Gastrocnemius medialis (tissue), 4 donors: ENCODE results near the gene TCERG1L. TPM values are rescaled to one million over a fixed set of nuclear protein-coding genes. Genes with fewer than 3 reads are reported as not detected.

Experiments
- ATAC-seq, 2 donors: fragments of 150-250 bp; one replicate each; pipeline ENCODE4 v1.9.1; 2016
- DNase-seq, 2 donors: peaks; one replicate each; pipeline ENCODE4 v3.0.0-alpha.2; 2019
- H3K27ac ChIP-seq, 4 donors: fragments of 200-600 bp; sonication (generic); 1 replicate in 1 of 4; 2 replicates in 3 of 4; pipeline ENCODE4 v1.5.1; 2016 to 2018; ENCODE audit warnings: mild to moderate bottlenecking in 2 of 4, moderate library complexity in 1 of 4
- H3K27me3 ChIP-seq, 3 donors: fragments of 200-600 bp; sonication (generic) in 2 of 3; 1 replicate in 1 of 3; 2 replicates in 2 of 3; pipeline versions ENCODE4 v1.5.1 to v1.6.0; 2016 to 2019; ENCODE audit warnings: mild to moderate bottlenecking in 1 of 3, moderate library complexity in 1 of 3
- H3K36me3 ChIP-seq, 2 donors: fragments of 200-600 bp; sonication (generic) in 1 of 2; one replicate each; pipeline ENCODE4 v1.5.1; 2017 to 2018
- H3K4me1 ChIP-seq, 2 donors: fragments of 200-600 bp; sonication (generic) in 1 of 2; one replicate each; pipeline ENCODE4 v1.5.1; 2016 to 2017; ENCODE audit warnings: mild to moderate bottlenecking in 2 of 2
- H3K4me3 ChIP-seq, 4 donors: fragments of 200-600 bp; sonication (generic) in 3 of 4; 1 replicate in 1 of 4; 2 replicates in 3 of 4; pipeline ENCODE4 v1.5.1; 2016 to 2019; ENCODE audit warnings: mild to moderate bottlenecking in 2 of 4
- H3K9me3 ChIP-seq, 3 donors: fragments of 200-600 bp; sonication (generic) in 2 of 3; 1 replicate in 1 of 3; 2 replicates in 2 of 3; pipeline ENCODE4 v1.5.1; 2016 to 2019
- CTCF ChIP-seq, 5 experiments: fragments of 450-650 bp in 3 of 5; fragments of 200-600 bp in 2 of 5; sonication (generic) in 2 of 5; IDR thresholded peaks in 4 of 5; conservative IDR thresholded peaks in 1 of 5; 1 replicate in 4 of 5; 2 replicates in 1 of 5; pipeline ENCODE4 v1.5.1; 2016 to 2019; ENCODE audit warnings: antibody characterized with exemption in 5 of 5, mild to moderate bottlenecking in 3 of 5, moderate library complexity in 3 of 5
- POLR2A ChIP-seq, 2 donors: fragments of 450-650 bp; IDR thresholded peaks; one replicate each; pipeline ENCODE4 v1.6.1; 2017; ENCODE audit warnings: antibody characterized with exemption in 2 of 2, mild to moderate bottlenecking in 2 of 2, moderate library complexity in 2 of 2
- in situ Hi-C, 4 donors: fragments of 200-750 bp; cut with MboI; loops; one replicate each; pipeline versions ENCODE4 v1.15.0 to v1.8.0; 2017; ENCODE audit warnings: low sequenced_read_pairs in 4 of 4
- intact Hi-C: fragments of 100-400 bp; cut with DNase I; formaldehyde crosslinking; loops from one replicate; pipeline ENCODE4 v1.15.1; 2023; ENCODE audit warnings: low total_unique reads
- total RNA-seq, 4 donors: library from RNA; depleted of rRNA; stranded (reverse); fragments of >200 nt; gene quantifications; one replicate each; pipeline versions ENCODE4 v1.1.0 to v1.2.3, GENCODE V29; 2016

The TCERG1L gene
- total RNA-seq, 4 donors from 2014 or later: not detected

- TF ChIP-seq POLR2A (IDR thresholded peaks at IDR 0.05): no peak
- no peaks in the 10 kb centered on the region for H3K27me3 ChIP-seq
- in situ Hi-C loops: no loop called here
Measured at GRCh38 chr10:131047501-131047900, 264.0 kb downstream of the TCERG1L start.

GRCh38 chr10:131046194-131046593 is 265.3 kb downstream of the TCERG1L start:
- no peaks in the 10 kb centered on the region for H3K36me3 ChIP-seq
- in situ Hi-C loops: no loop called here
- H3K4me3 ChIP-seq: no peak overlapping the region
- H3K27ac ChIP-seq: no peak overlapping the region
- H3K9me3 ChIP-seq: no peaks in the 10 kb centered on the region
- intact Hi-C loops: no loop called here
- no peak for DNase-seq
- ATAC-seq: no peak
- H3K4me1 ChIP-seq: no peaks in the 10 kb centered on the region
- TF ChIP-seq CTCF (IDR thresholded peaks at IDR 0.05 in 4 of 5, conservative IDR thresholded peaks at IDR 0.05 in 1 of 5) (no peak), POLR2A (IDR thresholded peaks at IDR 0.05) (no peak)
- H3K27me3 ChIP-seq: no peaks in the 10 kb centered on the region

More at GRCh38 chr10:131047501-131047900, 264.0 kb downstream of the TCERG1L start:
- Histone ChIP-seq H3K9me3 (no peaks in the 10 kb centered on the region), H3K27ac (no peak overlapping the region), H3K4me1 (no peaks in the 10 kb centered on the region), H3K4me3 (no peak overlapping the region), H3K36me3 (no peaks in the 10 kb centered on the region)
- intact Hi-C loops: no loop called here
- ATAC-seq: no peak
- no peak for DNase-seq

GRCh38 chr10:131044379-131045111 is 267.0 kb downstream of the TCERG1L start:
- ATAC-seq: no peak
- Histone ChIP-seq H3K4me1 (no peaks in the 10 kb centered on the region), H3K27me3 (no peaks in the 10 kb centered on the region), H3K4me3 (no peak overlapping the region), H3K36me3 (no peaks in the 10 kb centered on the region), H3K27ac (no peak overlapping the region), H3K9me3 (no peaks in the 10 kb centered on the region)
- DNase-seq: no peak
- TF ChIP-seq CTCF (IDR thresholded peaks at IDR 0.05 in 4 of 5, conservative IDR thresholded peaks at IDR 0.05 in 1 of 5): no peak
- TF ChIP-seq POLR2A (IDR thresholded peaks at IDR 0.05): no peak
- in situ Hi-C loops (no loop called here), intact Hi-C loops (no loop called here)

GRCh38 chr10:131043039-131043691 is 268.4 kb downstream of the TCERG1L start:
- no peak for ATAC-seq
- in situ Hi-C loops (no loop called here), intact Hi-C loops (no loop called here)
- no peak for TF ChIP-seq POLR2A (IDR thresholded peaks at IDR 0.05)
- no peak for TF ChIP-seq CTCF (IDR thresholded peaks at IDR 0.05 in 4 of 5, conservative IDR thresholded peaks at IDR 0.05 in 1 of 5)
- no peaks in the 10 kb centered on the region for H3K27me3 ChIP-seq
- H3K4me3 ChIP-seq: no peak overlapping the region
- H3K27ac ChIP-seq: no peak overlapping the region
- no peaks in the 10 kb centered on the region for H3K36me3 ChIP-seq
- no peaks in the 10 kb centered on the region for H3K4me1 ChIP-seq
- H3K9me3 ChIP-seq: no peaks in the 10 kb centered on the region
- no peak for DNase-seq
